Activated T-helper 1 cell treated with anti-CD3 and anti-CD28 coated beads, Interleukin-2, amount 50 U/mL, for 16 hours (primary cell): ENCODE measurements around the gene C9orf72.

ENCODE experiments used
- DNase-seq, 2 donors: peaks; one replicate each; pipeline ENCODE4 v3.0.0-alpha.2; 2020; ENCODE audit warnings: low read depth in 1 of 2, low spot score in 1 of 2

C9orf72 gene

GRCh38 chr9:27581826-27582225, 8.5 kb upstream of the C9orf72 start:
- DNase-seq: no peak

DNA sequence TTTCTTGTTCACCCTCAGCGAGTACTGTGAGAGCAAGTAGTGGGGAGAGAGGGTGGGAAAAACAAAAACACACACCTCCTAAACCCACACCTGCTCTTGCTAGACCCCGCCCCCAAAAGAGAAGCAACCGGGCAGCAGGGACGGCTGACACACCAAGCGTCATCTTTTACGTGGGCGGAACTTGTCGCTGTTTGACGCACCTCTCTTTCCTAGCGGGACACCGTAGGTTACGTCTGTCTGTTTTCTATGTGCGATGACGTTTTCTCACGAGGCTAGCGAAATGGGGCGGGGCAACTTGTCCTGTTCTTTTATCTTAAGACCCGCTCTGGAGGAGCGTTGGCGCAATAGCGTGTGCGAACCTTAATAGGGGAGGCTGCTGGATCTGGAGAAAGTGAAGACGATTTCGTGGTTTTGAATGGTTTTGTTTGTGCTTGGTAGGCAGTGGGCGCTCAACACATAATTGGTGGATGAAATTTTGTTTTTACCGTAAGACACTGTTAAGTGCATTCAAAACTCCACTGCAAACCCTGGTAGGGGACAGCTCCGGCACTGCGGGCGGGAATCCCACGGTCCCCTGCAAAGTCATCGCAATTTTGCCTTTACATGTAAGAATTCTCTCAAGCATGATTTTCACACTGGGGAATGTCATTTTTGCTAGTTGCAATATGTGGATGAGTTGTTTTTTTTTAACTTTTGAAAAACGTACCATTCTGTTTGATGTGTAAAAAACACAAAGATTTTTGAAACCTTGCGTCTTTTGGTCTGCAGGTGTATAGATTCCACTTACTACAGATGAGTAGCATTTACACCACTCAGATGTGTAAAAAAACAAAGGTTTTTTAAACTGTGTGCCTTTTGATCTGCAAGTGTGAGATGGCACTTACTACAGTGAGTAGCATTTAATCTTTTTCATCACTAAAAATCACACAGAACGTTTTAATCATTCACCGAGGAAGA, 631 bp upstream of the C9orf72 start:
- DNase-seq: peak; percentile 84 to 88

DNA sequence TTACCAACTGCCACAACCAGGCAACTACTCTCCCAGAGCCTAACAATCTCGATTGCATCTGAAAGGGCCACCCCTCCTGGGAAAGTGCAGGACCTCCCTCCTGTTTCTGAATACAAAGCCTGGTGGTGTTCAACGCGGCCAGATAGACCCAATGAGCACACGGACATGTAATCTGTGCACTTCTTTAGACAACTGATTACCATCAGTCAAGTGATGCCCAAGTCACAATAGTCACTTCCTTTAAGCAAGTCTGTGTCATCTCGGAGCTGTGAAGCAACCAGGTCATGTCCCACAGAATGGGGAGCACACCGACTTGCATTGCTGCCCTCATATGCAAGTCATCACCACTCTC, 739 bp downstream of the C9orf72 start:
- peak; percentile 10 to 39 for DNase-seq

DNA sequence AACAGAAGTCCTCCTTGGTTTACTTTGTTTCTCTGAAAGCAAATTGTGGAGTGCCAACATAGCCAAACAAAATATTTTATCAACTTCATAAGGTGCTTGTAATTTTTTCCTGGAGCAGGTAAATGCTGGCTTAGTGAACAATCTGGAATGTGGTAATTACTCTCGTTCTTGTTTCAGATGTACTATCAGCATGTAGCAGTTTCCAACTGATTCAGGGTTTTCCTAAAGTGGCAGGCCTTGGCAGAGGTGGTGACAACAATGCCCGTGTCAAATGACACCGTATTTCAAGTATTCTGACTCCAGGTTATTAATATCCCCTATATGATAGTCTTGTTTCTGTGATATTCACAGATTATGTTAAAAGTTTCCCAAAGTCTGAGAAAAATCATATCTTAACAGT, 1.2 kb downstream of the C9orf72 start:
- DNase-seq: no peak

DNA sequence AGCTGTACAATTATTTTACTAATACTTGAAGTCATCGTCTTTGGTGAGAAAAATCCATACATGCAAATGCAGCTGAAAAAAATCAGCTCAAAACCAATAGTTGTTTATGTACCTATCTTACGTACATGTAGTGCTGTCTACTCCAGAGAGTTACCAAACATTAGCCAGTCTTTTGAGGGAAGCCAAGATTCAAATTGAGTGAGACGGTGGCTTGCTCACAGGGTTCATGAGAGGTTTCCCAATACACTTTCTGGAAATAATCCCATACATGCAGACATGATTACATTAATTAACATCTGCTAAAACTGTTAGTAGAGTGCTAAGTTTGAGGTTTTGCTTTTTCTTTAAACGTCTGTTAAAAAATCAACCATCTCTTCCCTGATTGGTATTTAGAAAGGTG, 2.3 kb downstream of the C9orf72 start:
- DNase-seq: no peak

GRCh38 chr9:27569406-27569805, 3.9 kb downstream of the C9orf72 start:
- DNase-seq: no peak

- DNase-seq: no peak
These were observed 7.2 kb downstream of the C9orf72 start for GRCh38 chr9:27566118-27566517.

- DNase-seq: no peak
These were observed 7.6 kb downstream of the C9orf72 start for GRCh38 chr9:27565696-27566095.

- no peak for DNase-seq
These were observed 8.6 kb downstream of the C9orf72 start for GRCh38 chr9:27564670-27565069.

- DNase-seq: no peak
These were observed 9.4 kb downstream of the C9orf72 start for GRCh38 chr9:27563738-27564430.

DNA sequence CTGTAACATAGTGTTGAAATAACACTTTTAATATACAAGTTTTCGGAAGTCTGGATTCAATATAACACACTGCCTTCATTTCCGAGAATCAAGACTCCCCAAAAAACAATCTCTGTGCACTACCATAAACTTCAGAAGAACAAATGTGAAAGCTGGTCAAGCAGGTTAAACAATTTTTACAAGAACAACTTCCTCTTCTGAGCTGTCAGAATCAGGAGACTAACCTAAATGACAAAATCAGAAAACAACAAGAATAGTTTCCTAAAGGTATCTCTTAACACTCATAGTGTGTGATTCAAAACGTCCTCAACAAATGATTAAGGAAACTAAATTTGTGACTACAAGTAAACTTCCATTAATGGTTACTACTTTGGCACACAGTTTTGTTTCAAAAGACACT, 11.6 kb downstream of the C9orf72 start:
- no peak for DNase-seq

- DNase-seq: no peak
These were observed 12.8 kb downstream of the C9orf72 start for GRCh38 chr9:27560457-27560856.

GRCh38 chr9:27558307-27558706, 15.0 kb downstream of the C9orf72 start:
- DNase-seq: no peak

DNA sequence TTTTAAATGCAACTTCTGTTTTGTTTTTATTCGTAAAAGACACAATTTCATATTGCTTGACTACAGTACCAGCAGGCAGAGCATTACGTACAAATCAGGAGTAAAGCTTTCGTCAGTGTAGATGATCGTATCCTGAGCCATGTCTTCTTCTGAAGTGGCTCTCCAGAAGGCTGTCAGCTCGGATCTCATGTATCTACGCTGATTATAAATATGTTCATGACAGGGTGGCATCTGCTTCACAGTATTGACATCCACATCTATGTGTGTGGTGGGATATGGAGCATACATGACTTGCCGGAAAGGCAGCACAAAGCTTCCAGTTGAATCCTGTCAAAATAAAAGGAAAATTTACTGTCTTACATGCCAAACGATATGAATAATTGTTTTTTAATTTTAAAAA, 16.8 kb downstream of the C9orf72 start:
- DNase-seq: no peak

DNA sequence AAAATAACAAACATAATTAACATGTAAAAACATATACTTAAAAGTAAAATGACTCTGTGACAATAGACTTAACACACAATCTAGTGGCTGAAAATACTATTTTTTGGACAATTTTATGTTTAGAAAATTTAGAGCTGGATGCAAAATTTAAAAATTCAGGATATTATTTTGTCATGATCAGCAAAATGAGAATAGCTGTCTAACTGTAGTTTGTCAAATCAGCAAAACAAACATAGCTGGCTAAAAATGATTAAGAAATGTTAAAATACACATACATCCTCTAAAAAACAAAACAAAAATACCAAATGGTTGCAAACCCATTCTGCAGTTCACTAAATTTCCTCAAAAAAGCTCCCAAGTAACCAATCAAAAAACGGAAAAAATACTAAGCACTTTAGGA, 18.6 kb downstream of the C9orf72 start:
- DNase-seq: no peak

DNA sequence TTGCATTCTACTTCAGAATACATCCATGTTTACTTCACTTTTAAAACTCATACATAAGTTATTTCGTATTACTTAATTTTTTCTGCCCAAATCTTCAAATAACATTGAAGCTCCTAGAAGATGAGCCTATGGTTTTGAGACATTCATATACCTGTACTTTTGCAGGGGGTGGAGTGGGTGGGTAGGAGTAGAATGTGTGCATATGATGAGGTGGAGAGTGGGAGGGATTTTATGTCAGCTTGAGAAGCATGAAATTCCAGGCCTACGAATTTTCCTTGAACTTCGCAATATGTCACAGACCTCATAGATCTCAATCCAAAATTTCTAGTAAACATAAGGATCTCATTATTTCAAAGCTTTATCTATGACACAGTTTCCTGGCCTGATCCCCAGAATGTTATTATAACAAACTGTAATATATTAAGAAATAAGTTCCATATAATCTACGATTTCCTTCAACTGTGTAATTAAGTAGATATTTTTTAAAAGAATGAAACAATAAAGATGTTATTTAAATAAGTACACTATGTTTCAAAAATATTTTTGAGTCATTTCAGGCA, 24.0 kb downstream of the C9orf72 start:
- DNase-seq: no peak

DNA sequence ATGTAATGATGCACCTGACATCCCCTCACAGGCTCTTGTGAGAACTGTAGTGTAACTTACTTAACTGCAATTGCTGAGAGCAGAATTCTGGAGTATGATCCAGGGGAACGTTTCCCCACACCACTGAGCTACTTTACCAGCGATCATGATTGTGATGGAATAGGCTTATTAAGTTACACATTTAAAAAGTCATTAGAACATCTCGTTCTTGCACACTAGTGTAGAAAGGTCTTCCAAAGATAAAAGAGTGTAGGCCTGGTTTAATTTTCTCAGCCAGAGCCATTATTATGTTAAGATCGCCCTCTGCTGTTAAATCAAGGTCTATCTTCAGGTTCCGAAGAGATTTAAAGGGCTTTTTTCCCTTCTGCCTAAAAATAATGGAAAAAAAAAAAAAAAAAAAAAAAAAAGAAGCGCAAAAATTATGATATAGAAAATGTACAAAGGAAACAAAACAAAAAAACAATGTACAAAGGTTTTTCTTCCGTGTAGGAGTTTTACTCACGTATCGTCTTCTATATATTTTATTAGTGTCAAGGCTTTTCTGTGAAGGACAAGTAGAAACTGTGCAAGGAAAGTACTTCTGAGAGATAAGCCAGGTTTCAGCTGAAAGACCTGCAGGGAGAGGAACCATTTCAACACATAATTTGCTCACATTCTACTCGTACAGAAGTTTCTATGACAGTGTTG, 25.1 kb downstream of the C9orf72 start:
- no peak for DNase-seq

- DNase-seq: no peak
These were observed 27.8 kb downstream of the C9orf72 start for GRCh38 chr9:27545471-27545870.

DNA sequence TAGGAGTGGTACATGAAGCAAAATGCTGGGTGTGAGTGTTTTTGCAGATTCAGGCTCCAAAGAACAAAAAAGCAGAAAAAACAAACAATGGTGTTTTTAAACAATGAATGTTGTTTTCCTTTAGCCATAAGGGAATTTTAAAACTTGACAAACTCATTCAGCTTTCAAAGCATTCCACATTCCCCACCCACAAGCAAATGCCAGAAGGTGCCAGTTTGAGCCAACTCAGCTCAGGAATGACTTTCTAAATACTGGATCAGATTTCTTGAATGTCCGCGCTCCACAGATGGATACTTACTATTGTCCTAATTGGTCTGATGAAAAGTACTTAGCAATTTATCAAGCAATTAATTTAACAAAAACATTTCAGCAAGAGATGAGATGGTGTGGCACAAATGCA, 30.8 kb downstream of the C9orf72 start:
- no peak for DNase-seq

- no peak for DNase-seq
These were observed 31.5 kb downstream of the C9orf72 start for GRCh38 chr9:27541740-27542139.

- DNase-seq: no peak
These were observed 32.8 kb downstream of the C9orf72 start for GRCh38 chr9:27540502-27540901.
